SK-N-SH (cell line): ENCODE results near the gene HIVEP2.

Experiments
- EP300 ChIP-seq, 2 experiments: IDR thresholded peaks; 2 replicates each; pipeline versions ENCODE4 v1.4.0 to v1.6.1; 2012; ENCODE audit warnings: borderline replicate concordance in 1 of 2, low read depth in 1 of 2, low read length in 1 of 2
- EZH2phosphoT487 ChIP-seq: fragments of 200-600 bp; sonication (generic); IDR thresholded peaks from 2 replicates; pipeline ENCODE4 v1.6.1; 2017; ENCODE audit warnings: low read depth, mixed run types, mild to moderate bottlenecking, antibody characterized with exemption, moderate library complexity, borderline replicate concordance
- PBX3 ChIP-seq: IDR thresholded peaks from 2 replicates; pipeline ENCODE4; 2012
- POLR2AphosphoS5 ChIP-seq: IDR thresholded peaks from 2 replicates; pipeline ENCODE4 v1.6.1; 2012; ENCODE audit warnings: low read depth, low read length
- RCOR1 ChIP-seq: fragments of 150-350 bp; IDR thresholded peaks from 2 replicates; pipeline ENCODE4 v1.6.1; 2017; ENCODE audit warnings: antibody characterized with exemption, low read length
- REST ChIP-seq: IDR thresholded peaks from 2 replicates; pipeline ENCODE4 v1.6.1; 2012; ENCODE audit warnings: mild to moderate bottlenecking, low read depth, low read length, moderate library complexity
- TCF12 ChIP-seq: IDR thresholded peaks from 2 replicates; pipeline ENCODE4 v1.4.0; 2012
- TF ChIP-seq, protein P1 (sequence below): fragments of 200-600 bp; sonication (generic); IDR thresholded peaks from 2 replicates; pipeline ENCODE4 v1.6.1; 2017; ENCODE audit warnings: antibody characterized with exemption, mild to moderate bottlenecking, moderate library complexity

GRCh38 chr6:142764311-142764710 is 180.7 kb downstream of the HIVEP2 start:
- TF ChIP-seq, protein P1, sequence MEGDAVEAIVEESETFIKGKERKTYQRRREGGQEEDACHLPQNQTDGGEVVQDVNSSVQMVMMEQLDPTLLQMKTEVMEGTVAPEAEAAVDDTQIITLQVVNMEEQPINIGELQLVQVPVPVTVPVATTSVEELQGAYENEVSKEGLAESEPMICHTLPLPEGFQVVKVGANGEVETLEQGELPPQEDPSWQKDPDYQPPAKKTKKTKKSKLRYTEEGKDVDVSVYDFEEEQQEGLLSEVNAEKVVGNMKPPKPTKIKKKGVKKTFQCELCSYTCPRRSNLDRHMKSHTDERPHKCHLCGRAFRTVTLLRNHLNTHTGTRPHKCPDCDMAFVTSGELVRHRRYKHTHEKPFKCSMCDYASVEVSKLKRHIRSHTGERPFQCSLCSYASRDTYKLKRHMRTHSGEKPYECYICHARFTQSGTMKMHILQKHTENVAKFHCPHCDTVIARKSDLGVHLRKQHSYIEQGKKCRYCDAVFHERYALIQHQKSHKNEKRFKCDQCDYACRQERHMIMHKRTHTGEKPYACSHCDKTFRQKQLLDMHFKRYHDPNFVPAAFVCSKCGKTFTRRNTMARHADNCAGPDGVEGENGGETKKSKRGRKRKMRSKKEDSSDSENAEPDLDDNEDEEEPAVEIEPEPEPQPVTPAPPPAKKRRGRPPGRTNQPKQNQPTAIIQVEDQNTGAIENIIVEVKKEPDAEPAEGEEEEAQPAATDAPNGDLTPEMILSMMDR: no peak
- no peak for TF ChIP-seq REST
- TF ChIP-seq EP300 (IDR thresholded peaks at IDR 0.05; ENCODE audit: borderline replicate concordance in 1 of 2, low read depth in 1 of 2, low read length in 1 of 2): no peak
- TF ChIP-seq PBX3: no peak
- no peak for TF ChIP-seq POLR2AphosphoS5
- TF ChIP-seq RCOR1: no peak
- TF ChIP-seq TCF12: no peak
- no peak for TF ChIP-seq EZH2phosphoT487
